H1 (cell line): ENCODE data around the gene NXNL2. TPM values are rescaled to one million over a fixed set of nuclear protein-coding genes. Genes with fewer than 3 reads are reported as not detected.

Experiments
- CTBP2 ChIP-seq: IDR thresholded peaks from 2 replicates; pipeline ENCODE4 v1.7.0; 2011; ENCODE audit warnings: borderline replicate concordance, mild to moderate bottlenecking, moderate library complexity, mixed read lengths, low read length; ENCODE audit not compliant: insufficient read depth, insufficient read length
- HDAC2 ChIP-seq, 2 experiments: fragments of 300-600 bp in 1 of 2; sonication (generic) in 1 of 2; IDR thresholded peaks; 2 replicates each; pipeline ENCODE4 v1.6.1; 2011 to 2012; ENCODE audit warnings: low read depth in 2 of 2, low read length in 2 of 2, mild to moderate bottlenecking in 2 of 2, moderate library complexity in 2 of 2, borderline replicate concordance in 1 of 2, inconsistent platforms in 1 of 2
- SAP30 ChIP-seq: fragments of 300-600 bp; sonication (generic); IDR thresholded peaks from 2 replicates; pipeline ENCODE4 v1.7.1; 2012; ENCODE audit warnings: low read length, moderate library complexity, mild to moderate bottlenecking, inconsistent platforms; ENCODE audit not compliant: insufficient read depth, insufficient replicate concordance
- polyA plus RNA-seq, 7 experiments: library from polyadenylated mRNA; depleted of rRNA in 3 of 7; stranded (reverse) in 5 of 7; unstranded in 2 of 7; fragments of >200 nt in 5 of 7; fragments of 200-250 nt in 2 of 7; gene quantifications; 1 replicate in 5 of 7; 2 replicates in 1 of 7; 4 replicates in 1 of 7; pipeline versions ENCODE4 v1.2.1 to v1.2.3, GENCODE V29; 2011 to 2013; ENCODE audit warnings: missing spikeins in 2 of 7, mixed read lengths in 2 of 7
- total RNA-seq: library from RNA; stranded (reverse); fragmentation: NEBNext Ultra II Directional; extraction: Animal tissue kit (Norgen Biotek cat#: 25700); gene quantifications from 2 replicates; pipeline ENCODE4 v1.2.1, GENCODE V29; 2021
- TF ChIP-seq, protein P1 (sequence below): IDR thresholded peaks from 2 replicates; pipeline ENCODE4 v1.6.1; 2012; ENCODE audit warnings: low read length, inconsistent platforms

Gene NXNL2
- total and polyA plus RNA-seq, 2 of the 8 experiments (the other 6 are each of a cell fraction or from before 2014, with no cell fraction given) = 1.9 to 2.6 TPM

DNA sequence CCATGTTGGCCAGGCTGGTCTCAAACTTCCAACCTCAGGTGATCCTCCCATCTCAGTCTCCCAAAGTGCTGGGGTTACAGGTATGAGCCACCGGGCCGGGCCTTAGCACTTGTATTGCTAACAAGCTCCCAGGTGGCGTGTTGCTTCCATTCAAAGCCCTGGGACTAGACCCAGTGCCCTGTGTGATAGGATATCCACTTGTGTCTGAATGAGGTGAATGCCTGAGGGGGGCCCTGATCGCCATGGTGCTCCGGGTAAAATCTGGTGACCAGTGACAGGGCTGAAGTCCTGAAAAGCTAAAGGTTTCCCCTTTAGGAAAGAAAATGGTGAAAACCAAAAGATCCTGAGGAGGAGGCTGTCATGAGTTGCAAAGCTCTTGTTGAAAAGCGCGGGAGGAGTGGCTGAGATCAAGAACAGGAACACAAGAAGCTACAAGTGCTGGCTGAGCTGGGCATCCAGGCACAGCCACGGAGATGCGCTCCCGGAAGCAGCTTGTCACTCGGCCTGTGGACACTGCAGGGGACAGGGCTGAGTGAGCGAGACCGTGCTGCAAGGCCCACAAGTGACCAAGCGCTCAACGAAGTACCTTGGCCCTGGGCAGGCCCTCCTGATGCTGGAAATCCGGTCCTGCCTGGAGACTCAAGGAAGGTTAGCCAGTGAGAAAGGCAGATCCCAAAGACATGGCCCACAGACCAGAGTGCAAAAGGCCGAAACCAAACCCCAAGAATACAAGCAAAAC is 39.8 kb upstream of the NXNL2 start (continued):
- TF ChIP-seq, protein P1, sequence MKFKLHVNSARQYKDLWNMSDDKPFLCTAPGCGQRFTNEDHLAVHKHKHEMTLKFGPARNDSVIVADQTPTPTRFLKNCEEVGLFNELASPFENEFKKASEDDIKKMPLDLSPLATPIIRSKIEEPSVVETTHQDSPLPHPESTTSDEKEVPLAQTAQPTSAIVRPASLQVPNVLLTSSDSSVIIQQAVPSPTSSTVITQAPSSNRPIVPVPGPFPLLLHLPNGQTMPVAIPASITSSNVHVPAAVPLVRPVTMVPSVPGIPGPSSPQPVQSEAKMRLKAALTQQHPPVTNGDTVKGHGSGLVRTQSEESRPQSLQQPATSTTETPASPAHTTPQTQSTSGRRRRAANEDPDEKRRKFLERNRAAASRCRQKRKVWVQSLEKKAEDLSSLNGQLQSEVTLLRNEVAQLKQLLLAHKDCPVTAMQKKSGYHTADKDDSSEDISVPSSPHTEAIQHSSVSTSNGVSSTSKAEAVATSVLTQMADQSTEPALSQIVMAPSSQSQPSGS = no peak
- TF ChIP-seq HDAC2 (IDR thresholded peaks at IDR 0.05; ENCODE audit: borderline replicate concordance in 1 of 2, low read depth in 2 of 2, low read length in 2 of 2) = no peak
- TF ChIP-seq CTBP2 = no peak
- TF ChIP-seq SAP30 = no peak
- TF ChIP-seq, all 59 proteins: peak for 0
